NK-92 treated with Interleukin-12 subunit alpha and Interleukin-12 subunit beta, amount 100 ng/mL, for 24 hours (cell line): Measurements from ENCODE around the gene KCNJ10.
A peak's percentile ranks its signal among the peaks of the same experiment; 100 is the strongest.
"Not testable (repeated sequence)": the region's sequence is repeated elsewhere in the genome, so short reads cannot be mapped to it uniquely, and the experiment has no call there.

Experiments
- DNase-seq: peaks from one replicate; lab custom pipeline; 2025; lab: John Stamatoyannopoulos, UW

KCNJ10 gene

GRCh38 chr1:160069460-160070231, at the start of gene KCNJ10:
KCNJ10 (minus strand) TSS chr1:160070160; CDS start chr1:160042532, 27,628 bp downstream.
- DNase-seq, result no peak

- DNase-seq, result no peak
Measured at GRCh38 chr1:160118928-160119327, 49.0 kb upstream of the KCNJ10 start.

GRCh38 chr1:160117709-160118183, 47.8 kb upstream of the KCNJ10 start:
- no peak for DNase-seq

GRCh38 chr1:160117300-160117699, 47.3 kb upstream of the KCNJ10 start:
- no peak for DNase-seq

GRCh38 chr1:160116283-160117147, 46.6 kb upstream of the KCNJ10 start:
- no peak for DNase-seq

GRCh38 chr1:160115545-160116282, 45.8 kb upstream of the KCNJ10 start, which contains the start of gene ATP1A2:
ATP1A2 (plus strand) TSS chr1:160115759; CDS start chr1:160115862, 103 bp downstream.
- no peak for DNase-seq

- no peak for DNase-seq
Measured at GRCh38 chr1:160114085-160114484, 44.1 kb upstream of the KCNJ10 start.

- DNase-seq, result no peak
Measured at GRCh38 chr1:160113407-160113806, 43.4 kb upstream of the KCNJ10 start.

GRCh38 chr1:160112357-160112756, 42.4 kb upstream of the KCNJ10 start:
- DNase-seq, result no peak

GRCh38 chr1:160111462-160111861, 41.5 kb upstream of the KCNJ10 start:
- DNase-seq, result not testable (repeated sequence)

- no peak for DNase-seq
Measured at GRCh38 chr1:160109686-160110085, 39.7 kb upstream of the KCNJ10 start.

GRCh38 chr1:160108888-160109662, 39.1 kb upstream of the KCNJ10 start:
- no peak for DNase-seq

GRCh38 chr1:160107512-160107911, 37.6 kb upstream of the KCNJ10 start:
- no peak for DNase-seq

- DNase-seq, result no peak
Measured at GRCh38 chr1:160105155-160105554, 35.2 kb upstream of the KCNJ10 start.

- no peak for DNase-seq
Measured at GRCh38 chr1:160104486-160104885, 34.5 kb upstream of the KCNJ10 start.

- DNase-seq, result no peak
Measured at GRCh38 chr1:160103658-160104408, 33.9 kb upstream of the KCNJ10 start.

- DNase-seq, result no peak
Measured at GRCh38 chr1:160101717-160102522, 32.0 kb upstream of the KCNJ10 start.

- DNase-seq, result peak; percentile 44
Measured at GRCh38 chr1:160101037-160101716, 31.2 kb upstream of the KCNJ10 start.

GRCh38 chr1:160099716-160100375, 29.9 kb upstream of the KCNJ10 start:
- no peak for DNase-seq
